Measurements from ENCODE around the gene DGKK.
"Not testable (repeated sequence)": the region's sequence is repeated elsewhere in the genome, so short reads cannot be mapped to it uniquely, and the experiment has no call there.

The DGKK gene

GRCh38 chrX:50407976-50408375, 62.6 kb downstream of the DGKK start:
- FAIRE-seq: no peak

GRCh38 chrX:50403903-50404302, 66.7 kb downstream of the DGKK start:
- no peak for FAIRE-seq

DNA sequence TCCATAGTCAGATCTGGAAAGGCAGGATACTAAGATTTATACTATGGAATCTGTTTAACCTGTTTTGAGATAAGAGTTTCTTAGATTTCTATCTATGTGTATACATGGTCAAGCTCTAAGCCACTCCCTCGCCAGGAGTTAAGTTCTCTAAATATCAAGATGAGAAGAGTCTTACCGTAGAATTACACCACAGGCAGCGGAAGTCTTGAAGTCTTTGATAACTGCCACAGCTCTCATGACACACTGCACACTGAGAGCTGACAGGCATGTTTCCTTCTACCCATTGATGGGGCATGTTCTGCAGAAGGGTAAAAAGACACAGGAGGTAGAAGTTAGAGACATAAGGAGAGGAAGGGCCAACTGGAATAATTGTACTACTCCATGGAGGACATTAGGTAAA, 67.7 kb downstream of the DGKK start:
- FAIRE-seq: no peak

- FAIRE-seq: no peak
Observed at GRCh38 chrX:50393902-50394301, 76.7 kb downstream of the DGKK start.

GRCh38 chrX:50386520-50386919, 84.1 kb downstream of the DGKK start:
- no peak for FAIRE-seq

GRCh38 chrX:50381729-50382415, 88.8 kb downstream of the DGKK start:
- FAIRE-seq: no peak

GRCh38 chrX:50375481-50376267, 95.0 kb downstream of the DGKK start:
- no peak for FAIRE-seq

GRCh38 chrX:50372966-50373365, 97.7 kb downstream of the DGKK start:
- FAIRE-seq: no peak

- no peak for FAIRE-seq
Observed at GRCh38 chrX:50343917-50344316, 126.7 kb downstream of the DGKK start.

DNA sequence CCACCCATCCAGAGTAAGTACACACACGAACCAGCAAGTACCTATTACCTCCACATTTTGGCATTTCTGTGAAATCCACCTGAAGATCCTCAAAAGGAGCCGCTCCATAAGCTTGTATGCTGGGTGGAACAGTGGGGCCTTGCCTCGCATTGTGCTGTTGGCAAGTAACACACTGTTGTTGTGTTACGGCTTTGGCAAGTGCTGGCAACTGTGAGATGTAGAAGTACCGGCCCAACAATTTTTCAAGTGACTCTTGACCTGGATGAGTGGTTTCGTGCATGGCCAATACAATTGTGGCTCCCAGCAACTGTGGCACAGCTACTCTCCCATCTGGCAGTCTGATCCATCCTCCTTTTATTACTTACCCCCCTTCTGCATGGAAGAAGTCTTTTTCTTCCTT, 137.3 kb downstream of the DGKK start:
- FAIRE-seq: no peak

DNA sequence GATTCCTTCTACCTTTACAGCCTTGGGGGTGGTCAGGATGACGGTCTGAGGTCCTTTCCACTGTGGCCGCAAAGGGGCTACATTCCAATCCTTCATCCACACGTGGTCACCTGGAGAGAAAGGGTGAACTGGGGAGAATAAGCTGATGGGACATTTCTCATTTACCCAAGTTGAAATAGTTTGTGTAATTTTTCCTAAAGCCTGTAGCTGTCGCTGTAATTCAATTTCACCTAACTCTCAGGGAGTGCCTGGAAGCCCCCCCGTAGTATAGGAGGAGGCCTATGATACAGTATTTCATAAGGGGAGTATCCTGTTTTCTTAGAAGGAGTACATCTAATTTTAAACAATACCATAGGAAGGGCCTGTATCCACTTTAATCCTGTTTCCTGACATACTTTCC, 138.0 kb downstream of the DGKK start:
- not testable (repeated sequence) for FAIRE-seq

GRCh38 chrX:50327235-50327634, 143.4 kb downstream of the DGKK start:
- no peak for FAIRE-seq

All from G401.6 (cell line).